ENCODE results near the gene LDB2. TPM values are rescaled to one million over a fixed set of nuclear protein-coding genes. Genes with fewer than 3 reads are reported as not detected.
A peak's percentile ranks its signal among the peaks of the same experiment; 100 is the strongest.
"Not testable (repeated sequence)": the region's sequence is repeated elsewhere in the genome, so short reads cannot be mapped to it uniquely, and the experiment has no call there.

LDB2 gene
- 34.3 TPM for total RNA-seq
- long read RNA-seq, partial matches to known transcripts: 2 of 11 reads
- long read RNA-seq, other reads (novel, unspliced or antisense): 4 of 11 reads

- intact Hi-C loops (cut with DNase I): loop anchor here (5.0 kb wide), 1 partner anchor 101 kb away; no protein-coding TSS in a partner anchor
- peak; percentile 87 for DNase-seq (ENCODE audit: missing footprints)
- peak; percentile 93 for ATAC-seq
Observed at GRCh38 chr4:16897991-16898827, at the start of gene LDB2. Gene LDB2, minus strand, starts transcription at chr4:16898645.

- intact Hi-C loops (cut with DNase I): no loop called here
- ATAC-seq (no peak), DNase-seq (ENCODE audit: missing footprints) (no peak)
Observed at GRCh38 chr4:16942491-16942890, 44.0 kb upstream of the LDB2 start.

GRCh38 chr4:16939178-16939577 is 40.7 kb upstream of the LDB2 start:
- no peak for DNase-seq (ENCODE audit: missing footprints)
- no peak for ATAC-seq
- intact Hi-C loops (cut with DNase I): no loop called here

- DNase-seq (ENCODE audit: missing footprints): no peak
- intact Hi-C loops (cut with DNase I): no loop called here
- ATAC-seq: no peak
Observed at GRCh38 chr4:16938512-16939040, 40.1 kb upstream of the LDB2 start.

GRCh38 chr4:16931339-16932305 is 33.2 kb upstream of the LDB2 start:
- DNase-seq (ENCODE audit: missing footprints) (no peak), ATAC-seq (peak; percentile 46)
- intact Hi-C loops (cut with DNase I): no loop called here

- ATAC-seq: no peak
- intact Hi-C loops (cut with DNase I): no loop called here
Observed at GRCh38 chr4:16926214-16926613, 27.8 kb upstream of the LDB2 start.

GRCh38 chr4:16918716-16919115 is 20.3 kb upstream of the LDB2 start:
- ATAC-seq; intact Hi-C loops (cut with DNase I); DNase-seq (ENCODE audit: missing footprints): not testable (repeated sequence)

More at GRCh38 chr4:16926214-16926613, 27.8 kb upstream of the LDB2 start:
- DNase-seq (ENCODE audit: missing footprints): no peak

GRCh38 chr4:16916719-16917337 is 18.4 kb upstream of the LDB2 start:
- peak; percentile 28 for ATAC-seq
- DNase-seq (ENCODE audit: missing footprints): no peak
- intact Hi-C loops (cut with DNase I): no loop called here

GRCh38 chr4:16916031-16916430 is 17.6 kb upstream of the LDB2 start:
- DNase-seq (ENCODE audit: missing footprints): no peak
- no peak for ATAC-seq
- intact Hi-C loops (cut with DNase I): no loop called here

- DNase-seq (ENCODE audit: missing footprints): no peak
- ATAC-seq: no peak
Observed at GRCh38 chr4:16914208-16914607, 15.8 kb upstream of the LDB2 start.

GRCh38 chr4:16912896-16913295 is 14.5 kb upstream of the LDB2 start:
- intact Hi-C loops (cut with DNase I): no loop called here
- DNase-seq (ENCODE audit: missing footprints) (no peak), ATAC-seq (no peak)

More at GRCh38 chr4:16914208-16914607, 15.8 kb upstream of the LDB2 start:
- intact Hi-C loops (cut with DNase I): loop anchor here (2.0 kb wide), 1 partner anchor 409 kb away; no protein-coding TSS in a partner anchor

GRCh38 chr4:16909281-16909680 is 10.8 kb upstream of the LDB2 start:
- ATAC-seq (no peak), DNase-seq (ENCODE audit: missing footprints) (no peak)
- intact Hi-C loops (cut with DNase I): no loop called here

GRCh38 chr4:16908377-16909021 is 10.1 kb upstream of the LDB2 start:
- DNase-seq (ENCODE audit: missing footprints): no peak
- intact Hi-C loops (cut with DNase I): no loop called here
- ATAC-seq: no peak

GRCh38 chr4:16900325-16900724 is 1.9 kb upstream of the LDB2 start:
- no peak for ATAC-seq
- intact Hi-C loops (cut with DNase I): no loop called here
- DNase-seq (ENCODE audit: missing footprints): no peak

- intact Hi-C loops (cut with DNase I): loop anchor here (5.0 kb wide), 1 partner anchor 100 kb away; no protein-coding TSS in a partner anchor
- no peak for ATAC-seq
Observed at GRCh38 chr4:16896881-16897750, 1.3 kb downstream of the LDB2 start.

GRCh38 chr4:16894406-16894805 is 4.0 kb downstream of the LDB2 start:
- DNase-seq (ENCODE audit: missing footprints) (no peak), ATAC-seq (no peak)
- intact Hi-C loops (cut with DNase I): loop anchor here (5.0 kb wide), 1 partner anchor 37 kb away; no protein-coding TSS in a partner anchor

More at GRCh38 chr4:16896881-16897750, 1.3 kb downstream of the LDB2 start:
- DNase-seq (ENCODE audit: missing footprints): no peak

- no peak for ATAC-seq
- intact Hi-C loops (cut with DNase I): loop anchor here (5.0 kb wide), 1 partner anchor 36 kb away; no protein-coding TSS in a partner anchor
- no peak for DNase-seq (ENCODE audit: missing footprints)
Observed at GRCh38 chr4:16893141-16893651, 5.2 kb downstream of the LDB2 start.
